ENCODE results near the gene SERTAD2. TPM values are rescaled to one million over a fixed set of nuclear protein-coding genes. Genes with fewer than 3 reads are reported as not detected.

SERTAD2 gene
- total RNA-seq, 6 experiments from 2014 or later, result 3.7 to 14.4 (median 8.4) TPM

DNA sequence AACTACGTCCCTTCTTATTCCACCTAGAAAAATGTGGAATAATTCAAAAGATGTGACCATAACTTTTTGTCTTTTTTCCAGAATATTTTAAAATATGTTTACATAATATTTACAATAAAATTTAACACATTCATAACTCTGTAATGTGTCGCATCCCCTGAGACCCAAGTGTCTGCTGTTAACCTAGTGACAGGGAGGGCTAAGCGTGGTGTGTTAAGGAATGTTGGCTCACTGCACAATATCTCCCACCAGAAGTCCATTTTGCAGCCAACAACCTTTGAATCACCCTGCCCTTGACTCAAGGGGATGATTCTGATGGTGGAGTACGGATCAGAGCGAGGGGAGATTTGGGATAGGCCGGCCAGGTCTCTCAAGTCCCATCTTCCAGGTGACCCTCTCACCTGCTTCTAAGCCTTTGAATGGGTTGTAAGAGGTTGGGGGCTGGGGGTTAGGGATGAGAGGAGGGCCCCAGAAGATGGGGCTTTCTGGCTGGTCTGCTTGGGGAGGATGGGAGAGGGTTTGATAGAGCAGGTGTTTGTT, 43.3 kb downstream of the SERTAD2 start:
- H3K4me3 ChIP-seq, result no peak overlapping the region
- DNase-seq, result no peak
- 99% methylated on average over 6 of the region's 6 CpGs for WGBS (ENCODE audit: insufficient coverage, low coverage, low lambda C conversion rate, missing lambda C conversion rate)
- H3K4me1 ChIP-seq, result peaks cover 0 to 16% (median 7%) of the 10 kb centered on the region in 4 donors
- H3K27me3 ChIP-seq, result no peaks in the 10 kb centered on the region
- no peaks in the 10 kb centered on the region for H3K36me3 ChIP-seq
- ATAC-seq, result no peak
- intact Hi-C loops (cut with DNase I), result no loop called here
- H3K27ac ChIP-seq, result no peak overlapping the region
- no peaks in the 10 kb centered on the region for H3K9me3 ChIP-seq
- TF ChIP-seq POLR2A (IDR thresholded peaks at IDR 0.05), result no peak
- TF ChIP-seq, protein P1, sequence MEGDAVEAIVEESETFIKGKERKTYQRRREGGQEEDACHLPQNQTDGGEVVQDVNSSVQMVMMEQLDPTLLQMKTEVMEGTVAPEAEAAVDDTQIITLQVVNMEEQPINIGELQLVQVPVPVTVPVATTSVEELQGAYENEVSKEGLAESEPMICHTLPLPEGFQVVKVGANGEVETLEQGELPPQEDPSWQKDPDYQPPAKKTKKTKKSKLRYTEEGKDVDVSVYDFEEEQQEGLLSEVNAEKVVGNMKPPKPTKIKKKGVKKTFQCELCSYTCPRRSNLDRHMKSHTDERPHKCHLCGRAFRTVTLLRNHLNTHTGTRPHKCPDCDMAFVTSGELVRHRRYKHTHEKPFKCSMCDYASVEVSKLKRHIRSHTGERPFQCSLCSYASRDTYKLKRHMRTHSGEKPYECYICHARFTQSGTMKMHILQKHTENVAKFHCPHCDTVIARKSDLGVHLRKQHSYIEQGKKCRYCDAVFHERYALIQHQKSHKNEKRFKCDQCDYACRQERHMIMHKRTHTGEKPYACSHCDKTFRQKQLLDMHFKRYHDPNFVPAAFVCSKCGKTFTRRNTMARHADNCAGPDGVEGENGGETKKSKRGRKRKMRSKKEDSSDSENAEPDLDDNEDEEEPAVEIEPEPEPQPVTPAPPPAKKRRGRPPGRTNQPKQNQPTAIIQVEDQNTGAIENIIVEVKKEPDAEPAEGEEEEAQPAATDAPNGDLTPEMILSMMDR (IDR thresholded peaks at IDR 0.05), result no peak

DNA sequence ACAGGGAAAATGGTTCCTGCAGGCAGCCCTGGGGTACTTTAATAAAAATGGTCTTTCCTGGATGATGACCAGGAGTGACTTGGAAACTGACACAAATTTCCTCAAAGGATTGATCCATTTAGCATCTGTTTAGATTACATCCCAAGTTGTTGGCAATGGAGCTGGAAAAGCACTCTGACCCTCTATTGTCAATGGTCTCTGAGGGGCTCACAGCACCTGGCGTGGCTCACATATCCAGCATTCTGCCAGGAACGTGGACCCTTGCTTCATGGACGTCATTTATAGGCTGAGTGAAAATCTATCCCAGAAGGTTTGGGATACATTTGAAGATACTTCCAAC, 43.8 kb downstream of the SERTAD2 start:
- H3K27ac ChIP-seq, result peak overlapping the region; percentile 69 to 77 (median 74)
- intact Hi-C loops (cut with DNase I), result no loop called here

GRCh38 chr2:64609227-64609941, 44.3 kb downstream of the SERTAD2 start:
- no peaks in the 10 kb centered on the region for H3K27me3 ChIP-seq
- intact Hi-C loops (cut with DNase I), result no loop called here
- DNase-seq, result peak; percentile 76 to 83 (median 80)

More for the DNA sequence above, 43.8 kb downstream of the SERTAD2 start:
- no peaks in the 10 kb centered on the region for H3K36me3 ChIP-seq
- DNase-seq (no peak), ATAC-seq (no peak)
- no peaks in the 10 kb centered on the region for H3K9me3 ChIP-seq
- TF ChIP-seq POLR2A (IDR thresholded peaks at IDR 0.05), result no peak
- no CpG with 5 or more reads among the region's 3 CpGs for WGBS (ENCODE audit: insufficient coverage, low coverage, low lambda C conversion rate, missing lambda C conversion rate)
- peak overlapping the region; percentile 55 to 60 (median 57) for H3K4me3 ChIP-seq
- peaks cover 0 to 16% (median 7%) of the 10 kb centered on the region in 4 donors for H3K4me1 ChIP-seq
- no peaks in the 10 kb centered on the region for H3K27me3 ChIP-seq

GRCh38 chr2:64608867-64609226, 44.9 kb downstream of the SERTAD2 start:
- peaks cover 0 to 16% (median 7%) of the 10 kb centered on the region in 4 donors for H3K4me1 ChIP-seq
- ATAC-seq (peak in 2 of 4 donors; percentile 1 to 7), DNase-seq (no peak)
- no peaks in the 10 kb centered on the region for H3K36me3 ChIP-seq
- peak overlapping the region; percentile 55 to 60 (median 57) for H3K4me3 ChIP-seq
- H3K27ac ChIP-seq, result peak overlapping the region; percentile 69 to 77 (median 74)
- intact Hi-C loops (cut with DNase I), result no loop called here
- TF ChIP-seq POLR2A (IDR thresholded peaks at IDR 0.05), result no peak
- H3K9me3 ChIP-seq, result no peaks in the 10 kb centered on the region
- 36% methylated on average over 4 of the region's 20 CpGs for WGBS (ENCODE audit: insufficient coverage, low coverage, low lambda C conversion rate, missing lambda C conversion rate)
- no peaks in the 10 kb centered on the region for H3K27me3 ChIP-seq

More at GRCh38 chr2:64609227-64609941, 44.3 kb downstream of the SERTAD2 start:
- WGBS (ENCODE audit: insufficient coverage, low coverage, low lambda C conversion rate, missing lambda C conversion rate), result 5% methylated on average over 10 of the region's 74 CpGs
- Histone ChIP-seq H3K4me3 (peak overlapping the region; percentile 55 to 60 (median 57)), H3K9me3 (no peaks in the 10 kb centered on the region), H3K4me1 (peaks cover 0 to 16% (median 7%) of the 10 kb centered on the region in 4 donors), H3K27ac (peak overlapping the region; percentile 69 to 77 (median 74)), H3K36me3 (no peaks in the 10 kb centered on the region)
- TF ChIP-seq, protein P1 (IDR thresholded peaks at IDR 0.05), result peak; percentile 11 to 79 (median 50)
- TF ChIP-seq POLR2A (IDR thresholded peaks at IDR 0.05), result peak; percentile 57
- ATAC-seq, result peak; percentile 67 to 90 (median 83)

GRCh38 chr2:64607381-64608304, 46.1 kb downstream of the SERTAD2 start:
- ATAC-seq, result no peak
- intact Hi-C loops (cut with DNase I), result no loop called here

More at GRCh38 chr2:64607381-64608304, 46.1 kb downstream of the SERTAD2 start:
- 86% methylated on average over 9 of the region's 18 CpGs for WGBS (ENCODE audit: insufficient coverage, low coverage, low lambda C conversion rate, missing lambda C conversion rate)
- no peaks in the 10 kb centered on the region for H3K27me3 ChIP-seq
- no peak overlapping the region for H3K27ac ChIP-seq
- TF ChIP-seq, protein P1 (IDR thresholded peaks at IDR 0.05), result no peak
- no peak for TF ChIP-seq POLR2A (IDR thresholded peaks at IDR 0.05)
- no peaks in the 10 kb centered on the region for H3K36me3 ChIP-seq
- no peak for DNase-seq
- no peaks in the 10 kb centered on the region for H3K9me3 ChIP-seq
- H3K4me3 ChIP-seq, result no peak overlapping the region
- peaks cover 0 to 16% (median 7%) of the 10 kb centered on the region in 4 donors for H3K4me1 ChIP-seq

Data from right lobe of liver (tissue), 6 donors.